ENCODE measurements around the gene ARMC3.
"Not testable (repeated sequence)": the region's sequence is repeated elsewhere in the genome, so short reads cannot be mapped to it uniquely, and the experiment has no call there.

The ARMC3 gene

GRCh38 chr10:22906767-22907166 lies 21.1 kb upstream of the ARMC3 start:
- Histone ChIP-seq H3K27me3 (ENCODE audit: insufficient read depth, low read depth, severe bottlenecking) (no peaks in the 10 kb centered on the region), H3K9me3 (ENCODE audit: severe bottlenecking) (no peaks in the 10 kb centered on the region), H3K36me3 (no peaks in the 10 kb centered on the region), H3K27ac (no peak overlapping the region), H3K4me3 (ENCODE audit: low read depth, low read length) (no peak overlapping the region)
- no peak for DNase-seq
- no peak for TF ChIP-seq CTCF (IDR thresholded peaks at IDR 0.05; ENCODE audit: low read depth, low read length)

GRCh38 chr10:22908837-22909236 lies 19.0 kb upstream of the ARMC3 start:
- no peak for TF ChIP-seq CTCF (IDR thresholded peaks at IDR 0.05; ENCODE audit: low read depth, low read length)
- Histone ChIP-seq H3K27ac (no peak overlapping the region), H3K27me3 (ENCODE audit: insufficient read depth, low read depth, severe bottlenecking) (no peaks in the 10 kb centered on the region), H3K9me3 (ENCODE audit: severe bottlenecking) (no peaks in the 10 kb centered on the region), H3K4me3 (ENCODE audit: low read depth, low read length) (no peak overlapping the region), H3K36me3 (no peaks in the 10 kb centered on the region)
- no peak for DNase-seq

- H3K9me3 ChIP-seq (ENCODE audit: severe bottlenecking); H3K27ac ChIP-seq; H3K27me3 ChIP-seq (ENCODE audit: insufficient read depth, low read depth, severe bottlenecking); H3K4me3 ChIP-seq (ENCODE audit: low read depth, low read length); H3K36me3 ChIP-seq; DNase-seq: not testable (repeated sequence)
These were observed 18.2 kb upstream of the ARMC3 start for GRCh38 chr10:22909673-22910072.

- Histone ChIP-seq H3K9me3 (ENCODE audit: severe bottlenecking) (no peaks in the 10 kb centered on the region), H3K27ac (no peak overlapping the region), H3K4me3 (ENCODE audit: low read depth, low read length) (no peak overlapping the region), H3K27me3 (ENCODE audit: insufficient read depth, low read depth, severe bottlenecking) (no peaks in the 10 kb centered on the region), H3K36me3 (no peaks in the 10 kb centered on the region)
- DNase-seq = no peak
- no peak for TF ChIP-seq CTCF (IDR thresholded peaks at IDR 0.05; ENCODE audit: low read depth, low read length)
These were observed 16.8 kb upstream of the ARMC3 start for GRCh38 chr10:22911067-22911466.

GRCh38 chr10:22911889-22912762 lies 15.7 kb upstream of the ARMC3 start:
- Histone ChIP-seq H3K4me3 (ENCODE audit: low read depth, low read length) (no peak overlapping the region), H3K36me3 (no peaks in the 10 kb centered on the region), H3K27ac (no peak overlapping the region), H3K27me3 (ENCODE audit: insufficient read depth, low read depth, severe bottlenecking) (no peaks in the 10 kb centered on the region), H3K9me3 (ENCODE audit: severe bottlenecking) (no peaks in the 10 kb centered on the region)
- no peak for TF ChIP-seq CTCF (IDR thresholded peaks at IDR 0.05; ENCODE audit: low read depth, low read length)
- DNase-seq = no peak

- no peaks in the 10 kb centered on the region for H3K36me3 ChIP-seq
- no peak for TF ChIP-seq CTCF (IDR thresholded peaks at IDR 0.05; ENCODE audit: low read depth, low read length)
- no peak overlapping the region for H3K27ac ChIP-seq
- H3K9me3 ChIP-seq (ENCODE audit: severe bottlenecking) = no peaks in the 10 kb centered on the region
- H3K27me3 ChIP-seq (ENCODE audit: insufficient read depth, low read depth, severe bottlenecking) = no peaks in the 10 kb centered on the region
- no peak overlapping the region for H3K4me3 ChIP-seq (ENCODE audit: low read depth, low read length)
- DNase-seq = no peak
These were observed 15.0 kb upstream of the ARMC3 start for GRCh38 chr10:22912763-22913384.

Measured in WERI-Rb-1 (cell line).